Stomach (tissue), 9 donors: ENCODE results near the gene HELLS. TPM values are rescaled to one million over a fixed set of nuclear protein-coding genes. Genes with fewer than 3 reads are reported as not detected.
"Not testable (repeated sequence)": the region's sequence is repeated elsewhere in the genome, so short reads cannot be mapped to it uniquely, and the experiment has no call there.

Experiments
- DNase-seq, 2 donors: peaks; one replicate each; pipeline versions ENCODE4 v3.0.0 to v3.0.0-alpha.2; 2013 to 2019
- H3K27ac ChIP-seq, 5 donors: fragments of 200-600 bp in 4 of 5; sonication (generic) in 4 of 5; one replicate each; pipeline ENCODE4 v1.5.1; 2013 to 2019; ENCODE audit warnings: mild to moderate bottlenecking in 1 of 5, moderate library complexity in 1 of 5
- H3K27me3 ChIP-seq, 3 donors: fragments of 200-600 bp; sonication (generic); one replicate each; pipeline ENCODE4 v1.5.1; 2017 to 2019; ENCODE audit warnings: mixed run types in 1 of 3
- H3K36me3 ChIP-seq, 4 donors: fragments of 200-600 bp; sonication (generic); 1 replicate in 3 of 4; 2 replicates in 1 of 4; pipeline ENCODE4 v1.5.1; 2016 to 2019
- H3K4me1 ChIP-seq, 4 donors: fragments of 200-600 bp; sonication (generic); one replicate each; pipeline ENCODE4 v1.5.1; 2016 to 2019
- H3K4me3 ChIP-seq, 4 donors: fragments of 200-600 bp; sonication (generic) in 3 of 4; one replicate each; pipeline ENCODE4 v1.5.1; 2016 to 2019; ENCODE audit warnings: mild to moderate bottlenecking in 1 of 4
- H3K9me3 ChIP-seq, 4 donors: fragments of 200-600 bp; sonication (generic); one replicate each; pipeline ENCODE4 v1.5.1; 2016 to 2019
- EP300 ChIP-seq: sonication (generic); formaldehyde crosslinking; IDR thresholded peaks from one replicate; pipeline ENCODE4 v1.6.1; 2017; ENCODE audit warnings: antibody characterized with exemption
- POLR2A ChIP-seq, 4 donors: fragments of 450-650 bp; IDR thresholded peaks; one replicate each; pipeline ENCODE4 v1.6.1; 2016; ENCODE audit warnings: antibody characterized with exemption in 4 of 4, control low read depth in 2 of 4, mild to moderate bottlenecking in 1 of 4, moderate library complexity in 1 of 4
- POLR2AphosphoS5 ChIP-seq, 3 donors: sonication (generic); formaldehyde crosslinking; IDR thresholded peaks; one replicate each; pipeline ENCODE4 v1.6.1; 2016; ENCODE audit warnings: antibody characterized with exemption in 3 of 3
- WGBS, 5 donors: extraction: QIAGEN DNeasy Blood & Tissue Kit in 3 of 5; methylation state at CpG; one replicate each; pipeline versions ENCODE4 v1.1.5 to v1.1.7; 2013 to 2018; 5-methylcytosine and 5-hydroxymethylcytosine counted together
- intact Hi-C: fragments of 100-400 bp; cut with DNase I; formaldehyde crosslinking; loops from one replicate; pipeline ENCODE4 v1.15.1; 2023; ENCODE audit warnings: low total_unique reads
- polyA plus RNA-seq, 3 donors: library from polyadenylated mRNA; stranded (reverse); fragments of 200-250 nt; gene quantifications; one replicate each; pipeline ENCODE4 v1.2.3, GENCODE V29; 2013
- total RNA-seq, 5 donors: library from RNA; depleted of rRNA; stranded (reverse); fragments of >200 nt; gene quantifications; one replicate each; pipeline versions ENCODE4 v1.1.0 to v1.2.3, GENCODE V29; 2014 to 2016
- TF ChIP-seq, protein P1 (sequence below), 7 experiments: fragments of 450-650 bp in 4 of 7; fragments of 200-600 bp in 3 of 7; sonication (generic) in 3 of 7; IDR thresholded peaks; one replicate each; pipeline ENCODE4 v1.5.1; 2016 to 2019; ENCODE audit warnings: antibody characterized with exemption in 7 of 7, control low read depth in 2 of 7, mild to moderate bottlenecking in 1 of 7
- donor health status: healthy with polysubstance abuse.
- donor health status: Bipolar disorder and iron deficiency.
- donor health status: healthy.

HELLS gene
- total and polyA plus RNA-seq, 8 donors: 1.7 to 74.2 (median 6.3) TPM

DNA sequence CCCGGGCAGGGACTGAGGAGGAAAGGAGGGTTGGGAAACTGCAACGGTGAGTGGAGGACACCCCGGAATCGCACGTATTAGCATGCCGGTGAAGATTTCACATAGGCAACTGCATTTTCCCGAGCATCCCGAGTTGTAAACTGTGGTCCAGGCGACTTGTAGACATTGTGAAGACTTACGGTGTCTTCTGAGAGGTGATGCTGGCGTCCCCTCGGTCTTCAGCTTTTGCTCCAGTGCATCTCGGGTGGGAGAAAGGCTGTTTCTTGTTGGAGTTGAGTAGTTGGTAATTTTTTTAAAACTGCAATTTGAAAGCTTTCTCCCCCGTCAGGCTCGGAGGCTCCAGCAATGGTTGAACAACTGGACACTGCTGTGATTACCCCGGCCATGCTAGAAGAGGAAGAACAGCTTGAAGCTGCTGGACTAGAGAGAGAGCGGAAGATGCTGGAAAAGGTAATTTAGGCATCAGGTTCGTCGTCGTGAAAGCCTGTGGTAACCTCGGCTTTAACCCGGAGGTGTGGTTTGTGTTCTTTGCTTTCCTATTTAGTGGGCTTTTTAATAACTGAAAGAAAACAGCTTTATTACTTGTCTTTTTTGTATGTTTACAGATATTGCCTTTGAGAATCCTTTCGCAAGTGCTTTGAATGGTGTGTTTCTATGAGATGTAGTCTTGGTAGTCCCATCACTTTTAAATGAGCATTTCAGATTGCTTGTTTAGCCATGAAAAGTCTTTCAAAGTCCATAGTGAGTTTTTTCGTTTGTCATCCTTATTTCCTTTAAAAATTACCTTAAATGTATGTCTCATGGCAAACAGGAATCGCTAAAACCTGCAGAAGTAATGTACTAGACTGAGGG, 687 bp downstream of the HELLS start:
- H3K27ac ChIP-seq: peak overlapping the region; percentile 60 to 87 (median 80)
- no peak for TF ChIP-seq POLR2A (IDR thresholded peaks at IDR 0.05)
- no peak for TF ChIP-seq POLR2AphosphoS5 (IDR thresholded peaks at IDR 0.05)
- TF ChIP-seq, protein P1, sequence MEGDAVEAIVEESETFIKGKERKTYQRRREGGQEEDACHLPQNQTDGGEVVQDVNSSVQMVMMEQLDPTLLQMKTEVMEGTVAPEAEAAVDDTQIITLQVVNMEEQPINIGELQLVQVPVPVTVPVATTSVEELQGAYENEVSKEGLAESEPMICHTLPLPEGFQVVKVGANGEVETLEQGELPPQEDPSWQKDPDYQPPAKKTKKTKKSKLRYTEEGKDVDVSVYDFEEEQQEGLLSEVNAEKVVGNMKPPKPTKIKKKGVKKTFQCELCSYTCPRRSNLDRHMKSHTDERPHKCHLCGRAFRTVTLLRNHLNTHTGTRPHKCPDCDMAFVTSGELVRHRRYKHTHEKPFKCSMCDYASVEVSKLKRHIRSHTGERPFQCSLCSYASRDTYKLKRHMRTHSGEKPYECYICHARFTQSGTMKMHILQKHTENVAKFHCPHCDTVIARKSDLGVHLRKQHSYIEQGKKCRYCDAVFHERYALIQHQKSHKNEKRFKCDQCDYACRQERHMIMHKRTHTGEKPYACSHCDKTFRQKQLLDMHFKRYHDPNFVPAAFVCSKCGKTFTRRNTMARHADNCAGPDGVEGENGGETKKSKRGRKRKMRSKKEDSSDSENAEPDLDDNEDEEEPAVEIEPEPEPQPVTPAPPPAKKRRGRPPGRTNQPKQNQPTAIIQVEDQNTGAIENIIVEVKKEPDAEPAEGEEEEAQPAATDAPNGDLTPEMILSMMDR (IDR thresholded peaks at IDR 0.05): no peak
- no peak for TF ChIP-seq EP300

DNA sequence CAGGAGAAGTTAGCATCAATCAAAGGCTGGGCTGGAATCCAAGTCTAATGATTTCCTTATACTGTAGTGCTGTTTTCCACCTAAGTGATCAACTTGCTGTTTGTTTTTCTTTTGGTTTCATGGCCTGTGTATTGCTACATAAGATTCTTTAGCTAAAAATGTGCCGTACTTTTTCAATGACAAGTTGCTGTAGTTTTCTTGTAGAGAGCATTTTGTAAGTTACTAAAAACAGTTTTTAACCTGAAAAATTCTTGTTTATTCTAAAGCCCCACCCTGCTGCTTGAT, 1.3 kb downstream of the HELLS start:
- 17 to 42% (median 29%) methylated on average over 1 of the region's 1 CpG for WGBS, 5 donors

More for the DNA sequence above, 687 bp downstream of the HELLS start:
- H3K9me3 ChIP-seq: no peaks in the 10 kb centered on the region
- peaks cover 15 to 26% (median 22%) of the 10 kb centered on the region in 4 donors for H3K4me1 ChIP-seq
- WGBS, 5 donors: 1 to 2% (median 2%) methylated on average over 25 of the region's 25 CpGs
- no peaks in the 10 kb centered on the region for H3K36me3 ChIP-seq
- intact Hi-C loops: no loop called here
- H3K4me3 ChIP-seq: peak overlapping the region; percentile 57 to 95 (median 74)
- no peaks in the 10 kb centered on the region for H3K27me3 ChIP-seq
- DNase-seq: peak in 1 of 2 donors; percentile 32

DNA sequence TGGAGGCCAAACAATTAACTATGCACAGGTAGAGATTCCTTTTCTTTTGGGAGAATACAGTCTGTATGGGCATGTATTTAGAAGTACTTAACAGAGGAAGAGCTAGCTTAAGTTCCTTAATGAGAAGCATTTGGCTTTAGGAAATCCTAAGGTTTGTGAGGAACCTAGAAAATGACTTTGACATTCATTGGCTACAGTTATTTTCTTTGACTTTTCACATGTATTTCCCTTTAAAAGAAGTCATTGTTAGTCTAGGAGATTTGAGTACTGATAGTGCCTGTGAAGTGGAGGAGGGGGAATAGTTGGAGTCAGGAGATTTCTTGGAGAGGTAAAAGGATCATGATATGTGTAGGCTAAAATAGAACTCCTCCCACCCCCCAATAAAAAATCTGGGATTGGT, 3.6 kb downstream of the HELLS start:
- TF ChIP-seq, protein P1 (IDR thresholded peaks at IDR 0.05): no peak
- no peak for TF ChIP-seq POLR2AphosphoS5 (IDR thresholded peaks at IDR 0.05)
- TF ChIP-seq POLR2A (IDR thresholded peaks at IDR 0.05): no peak
- TF ChIP-seq EP300: no peak
- no peak for DNase-seq

More for the DNA sequence above, 1.3 kb downstream of the HELLS start:
- Histone ChIP-seq H3K4me1 (peaks cover 15 to 26% (median 22%) of the 10 kb centered on the region in 4 donors), H3K27ac (no peak overlapping the region), H3K36me3 (no peaks in the 10 kb centered on the region), H3K9me3 (no peaks in the 10 kb centered on the region), H3K4me3 (peak overlapping the region in 2 of 4 donors; percentile 87 to 95), H3K27me3 (no peaks in the 10 kb centered on the region)
- peak in 1 of 2 donors; percentile 48 for DNase-seq
- intact Hi-C loops: no loop called here
- TF ChIP-seq POLR2A (IDR thresholded peaks at IDR 0.05) (no peak), POLR2AphosphoS5 (IDR thresholded peaks at IDR 0.05) (no peak), EP300 (no peak)
- TF ChIP-seq, protein P1 (IDR thresholded peaks at IDR 0.05): no peak

DNA sequence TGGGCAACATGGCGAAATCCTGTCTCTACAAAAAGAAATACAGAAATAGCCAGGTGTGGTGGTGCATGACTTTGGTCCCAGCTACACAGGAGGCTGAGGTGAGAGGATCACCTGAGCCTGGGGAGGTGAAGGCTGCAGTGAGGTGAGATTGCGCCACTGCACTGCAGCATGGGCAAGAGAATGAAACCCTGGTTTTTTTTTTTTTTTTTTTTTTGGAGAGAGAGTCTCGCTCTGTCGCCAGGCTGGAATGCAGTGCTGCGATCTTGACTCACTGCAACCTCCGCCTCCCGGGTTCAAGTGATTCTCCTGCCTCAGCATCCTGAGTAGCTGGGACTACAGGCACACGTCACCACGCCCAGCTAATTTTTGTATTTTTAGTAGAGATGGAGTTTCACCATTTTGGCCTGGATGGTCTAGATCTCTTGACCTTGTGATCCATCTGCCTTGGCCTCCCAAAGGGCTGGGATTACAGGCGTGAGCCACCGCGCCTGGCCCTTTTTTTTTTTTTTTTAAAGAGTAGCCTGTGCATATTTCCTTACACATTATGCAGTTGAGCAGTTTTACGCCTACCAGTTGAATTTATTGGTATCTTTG, 22.2 kb downstream of the HELLS start:
- H3K4me3 ChIP-seq, intact Hi-C loops, H3K9me3 ChIP-seq, H3K4me1 ChIP-seq, H3K27ac ChIP-seq, H3K27me3 ChIP-seq, DNase-seq: not testable (repeated sequence)
- 92 to 96% (median 95%) methylated on average over 12 to 13 of the region's 13 CpGs for WGBS, 5 donors
- peaks cover 0 to 30% (median 7%) of the 10 kb centered on the region in 4 donors for H3K36me3 ChIP-seq

More for the DNA sequence above, 3.6 kb downstream of the HELLS start:
- Histone ChIP-seq H3K4me3 (no peak overlapping the region), H3K9me3 (no peaks in the 10 kb centered on the region), H3K27ac (no peak overlapping the region), H3K4me1 (peaks cover 15 to 21% (median 20%) of the 10 kb centered on the region in 4 donors), H3K36me3 (no peaks in the 10 kb centered on the region), H3K27me3 (no peaks in the 10 kb centered on the region)
- intact Hi-C loops: no loop called here

DNA sequence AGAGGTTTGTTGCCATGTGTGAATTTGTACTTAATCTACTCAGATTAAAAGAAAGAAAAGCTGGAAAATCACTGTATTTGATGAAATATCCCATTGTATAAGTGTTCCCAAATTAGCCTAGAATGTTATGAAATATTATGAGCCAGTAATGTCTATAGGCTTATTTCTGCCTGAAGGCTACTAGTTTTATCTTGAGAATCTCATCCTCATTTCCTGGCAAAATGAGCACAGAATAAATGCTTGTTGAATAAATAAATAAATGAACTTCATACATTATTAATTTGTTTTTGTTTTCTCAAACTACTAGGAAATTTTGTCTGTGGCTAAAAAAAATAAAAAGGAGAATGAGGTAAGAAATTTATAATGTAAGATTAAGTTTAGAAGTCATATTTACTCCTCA, 25.5 kb downstream of the HELLS start:
- Histone ChIP-seq H3K4me1 (no peaks in the 10 kb centered on the region), H3K36me3 (peaks cover 0 to 9% (median 2%) of the 10 kb centered on the region in 4 donors), H3K9me3 (no peaks in the 10 kb centered on the region), H3K27me3 (no peaks in the 10 kb centered on the region), H3K4me3 (no peak overlapping the region), H3K27ac (no peak overlapping the region)
- TF ChIP-seq, protein P1 (IDR thresholded peaks at IDR 0.05): no peak
- no peak for TF ChIP-seq POLR2A (IDR thresholded peaks at IDR 0.05)
- no peak for TF ChIP-seq POLR2AphosphoS5 (IDR thresholded peaks at IDR 0.05)
- TF ChIP-seq EP300: no peak
- intact Hi-C loops: no loop called here
- no peak for DNase-seq
